GM12864 (cell line): ENCODE measurements around the gene C14orf39.

ENCODE experiments used
- DNase-seq: peaks from one replicate; pipeline ENCODE4 v3.0.0-alpha.2; 2011; ENCODE audit warnings: low read depth
- H3K4me3 ChIP-seq: 2 replicates; pipeline ENCODE4 v1.5.1; 2011; ENCODE audit warnings: mild to moderate bottlenecking, low read depth, low read length, control low read depth
- TF ChIP-seq, protein P1 (sequence below): IDR thresholded peaks from 2 replicates; pipeline ENCODE4 v1.5.1; 2011; ENCODE audit warnings: low read depth, mild to moderate bottlenecking, moderate library complexity, low read length, control low read depth, inconsistent platforms; ENCODE audit errors: missing control alignments

Gene C14orf39

DNA sequence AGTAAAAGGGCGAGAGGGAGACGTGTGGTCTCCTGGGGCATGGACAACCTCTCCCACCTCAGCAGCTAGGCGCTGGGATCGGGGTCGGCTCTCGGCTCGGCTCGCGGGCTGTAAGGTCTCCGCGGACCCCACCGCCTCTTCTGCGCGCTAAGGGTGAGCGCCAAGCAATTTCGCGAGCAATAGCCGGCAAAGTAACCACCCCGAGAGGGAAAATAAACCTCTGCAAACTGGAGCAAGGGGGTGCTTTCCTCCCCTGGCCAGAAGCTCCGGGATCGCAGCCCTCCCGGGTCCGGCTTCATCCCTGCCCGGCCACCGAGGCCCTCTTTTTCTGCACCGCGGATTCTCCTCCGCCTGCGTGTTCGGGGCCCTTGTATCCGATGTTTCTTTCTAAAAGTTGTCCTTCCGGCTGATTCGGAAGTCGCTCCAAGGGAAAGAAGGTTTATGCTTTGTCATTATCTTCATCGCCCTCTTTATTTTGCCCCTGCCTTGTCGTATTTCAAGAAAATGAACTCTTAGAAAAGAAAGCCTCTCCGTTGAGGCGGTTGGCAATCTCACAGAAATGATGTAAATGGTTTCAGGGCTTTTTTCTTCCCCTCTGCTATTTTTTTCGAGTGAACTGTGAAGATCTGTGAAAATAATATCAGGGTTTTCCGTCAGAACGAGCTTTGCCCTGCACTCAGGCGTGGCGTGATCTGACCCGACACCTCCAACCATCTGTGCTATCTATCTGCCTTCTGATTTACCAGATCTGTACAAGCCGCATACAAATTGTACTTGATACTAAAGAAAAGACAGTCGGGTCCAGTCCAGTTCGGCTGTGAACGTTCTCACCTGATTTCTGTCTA, 21.3 kb upstream of the C14orf39 start:
- no peak overlapping the region for H3K4me3 ChIP-seq

DNA sequence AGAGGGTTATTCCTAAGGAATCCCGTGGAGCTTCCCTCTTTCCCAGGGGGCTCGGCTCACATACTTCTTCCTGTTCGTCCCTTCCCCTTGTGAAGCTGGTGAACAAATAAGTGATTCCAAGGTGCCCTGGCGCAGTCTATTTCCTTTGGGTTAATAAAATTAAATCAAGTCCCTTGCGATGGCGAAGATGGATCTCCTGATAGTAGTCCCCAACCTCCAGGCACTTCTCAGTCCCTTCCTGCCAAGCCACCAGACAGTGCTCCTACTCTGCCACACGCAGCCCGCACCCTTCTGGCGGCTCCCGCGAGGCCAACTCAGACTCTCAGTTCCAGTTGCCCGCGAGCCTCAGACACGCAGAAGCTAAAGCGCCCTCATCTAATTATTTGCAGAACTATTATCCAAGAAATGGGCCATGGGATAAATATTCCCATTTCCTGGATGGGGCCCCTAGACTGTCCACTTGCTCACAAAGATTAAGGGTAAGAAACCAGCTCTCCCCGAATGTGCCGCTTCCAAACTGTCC, 20.7 kb upstream of the C14orf39 start:
- TF ChIP-seq, protein P1, sequence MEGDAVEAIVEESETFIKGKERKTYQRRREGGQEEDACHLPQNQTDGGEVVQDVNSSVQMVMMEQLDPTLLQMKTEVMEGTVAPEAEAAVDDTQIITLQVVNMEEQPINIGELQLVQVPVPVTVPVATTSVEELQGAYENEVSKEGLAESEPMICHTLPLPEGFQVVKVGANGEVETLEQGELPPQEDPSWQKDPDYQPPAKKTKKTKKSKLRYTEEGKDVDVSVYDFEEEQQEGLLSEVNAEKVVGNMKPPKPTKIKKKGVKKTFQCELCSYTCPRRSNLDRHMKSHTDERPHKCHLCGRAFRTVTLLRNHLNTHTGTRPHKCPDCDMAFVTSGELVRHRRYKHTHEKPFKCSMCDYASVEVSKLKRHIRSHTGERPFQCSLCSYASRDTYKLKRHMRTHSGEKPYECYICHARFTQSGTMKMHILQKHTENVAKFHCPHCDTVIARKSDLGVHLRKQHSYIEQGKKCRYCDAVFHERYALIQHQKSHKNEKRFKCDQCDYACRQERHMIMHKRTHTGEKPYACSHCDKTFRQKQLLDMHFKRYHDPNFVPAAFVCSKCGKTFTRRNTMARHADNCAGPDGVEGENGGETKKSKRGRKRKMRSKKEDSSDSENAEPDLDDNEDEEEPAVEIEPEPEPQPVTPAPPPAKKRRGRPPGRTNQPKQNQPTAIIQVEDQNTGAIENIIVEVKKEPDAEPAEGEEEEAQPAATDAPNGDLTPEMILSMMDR, result no peak
- no peak for DNase-seq
- no peak overlapping the region for H3K4me3 ChIP-seq

More for the DNA sequence above, 21.3 kb upstream of the C14orf39 start:
- no peak for DNase-seq
- TF ChIP-seq, protein P1, result no peak

DNA sequence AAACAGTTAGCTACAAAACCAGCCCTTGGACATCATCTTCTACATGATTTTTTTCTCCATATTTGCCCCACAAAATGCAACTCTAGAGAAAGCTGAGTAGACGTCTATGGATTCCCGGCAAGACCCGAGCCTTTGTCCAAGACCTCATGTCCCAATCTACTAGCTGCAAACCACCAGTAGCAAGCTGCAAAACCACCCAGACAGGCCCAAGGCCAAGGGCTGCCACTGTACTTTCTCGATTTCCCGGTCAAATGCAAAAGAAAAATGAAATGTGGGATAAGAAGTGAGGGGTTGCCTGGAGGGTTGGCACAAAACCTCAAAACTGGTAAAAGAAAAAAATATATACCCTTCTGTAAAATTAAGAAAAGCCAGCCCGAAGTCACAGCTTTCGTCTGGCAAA, 20.1 kb upstream of the C14orf39 start:
- no peak for DNase-seq
- TF ChIP-seq, protein P1, result no peak
- H3K4me3 ChIP-seq, result no peak overlapping the region

- TF ChIP-seq, protein P1, result no peak
- no peak for DNase-seq
- no peak overlapping the region for H3K4me3 ChIP-seq
Measured at GRCh38 chr14:60505448-60505847, 19.6 kb upstream of the C14orf39 start.

- TF ChIP-seq, protein P1, result no peak
- H3K4me3 ChIP-seq, result no peak overlapping the region
- no peak for DNase-seq
Measured at GRCh38 chr14:60502541-60502940, 16.7 kb upstream of the C14orf39 start.

GRCh38 chr14:60495946-60496345, 10.1 kb upstream of the C14orf39 start:
- TF ChIP-seq, protein P1, result no peak
- DNase-seq, result no peak

More at GRCh38 chr14:60495946-60496345, 10.1 kb upstream of the C14orf39 start:
- no peak overlapping the region for H3K4me3 ChIP-seq
